Superior temporal gyrus (tissue), 1 donor: ENCODE results near the gene FXR1.

Experiments used
- DNase-seq: peaks from one replicate; pipeline ENCODE4 v3.0.0-alpha.2; 2016; ENCODE audit errors: extremely low spot score

Gene FXR1

GRCh38 chr3:181007262-181007661 is 94.8 kb downstream of the FXR1 start:
- no peak for DNase-seq

GRCh38 chr3:181008796-181009195 is 96.3 kb downstream of the FXR1 start:
- no peak for DNase-seq

GRCh38 chr3:181009225-181009624 is 96.8 kb downstream of the FXR1 start:
- no peak for DNase-seq

DNA sequence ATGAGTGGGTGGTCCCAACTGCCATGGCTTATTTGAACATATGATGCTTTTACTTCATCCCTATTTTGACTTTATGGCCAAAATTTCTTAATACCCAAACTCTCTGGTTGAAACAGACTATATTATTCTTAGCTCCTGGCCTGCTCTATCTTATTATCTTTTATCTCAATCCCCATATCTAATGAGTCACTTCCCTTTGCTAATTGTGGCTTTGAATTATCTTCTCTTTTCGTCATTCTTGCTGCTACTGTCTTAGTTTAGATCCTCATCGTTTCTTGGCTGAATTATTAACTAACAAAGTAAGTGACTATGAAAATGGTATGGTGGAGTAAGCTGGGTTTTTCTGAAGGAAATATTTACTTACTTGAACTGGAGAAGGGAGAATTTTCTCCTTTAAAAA is 105.2 kb downstream of the FXR1 start:
- DNase-seq: no peak

DNA sequence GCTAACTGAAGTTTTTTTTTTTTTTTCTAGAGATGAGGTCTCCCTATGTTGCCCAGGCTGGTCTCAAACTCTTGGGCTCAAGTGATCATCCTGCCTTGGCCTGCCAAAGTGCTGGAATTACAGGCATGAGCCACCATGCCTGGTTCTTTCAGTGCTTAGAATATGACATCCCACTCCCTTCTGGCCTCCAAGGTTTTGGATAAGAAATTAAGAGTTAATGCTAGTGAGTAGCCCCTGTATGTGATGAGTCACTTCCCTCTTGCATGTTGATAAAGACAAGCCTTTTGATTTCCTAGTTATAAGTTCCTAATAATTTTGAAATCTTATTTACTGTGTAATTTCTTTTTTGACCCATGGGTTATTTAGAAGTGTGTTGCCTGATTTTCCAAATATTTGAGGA is 112.7 kb downstream of the FXR1 start:
- DNase-seq: no peak

GRCh38 chr3:181030948-181031347 is 118.5 kb downstream of the FXR1 start:
- DNase-seq: no peak
